ENCODE results near the gene KRTAP4-9.
"Not testable (repeated sequence)": the region's sequence is repeated elsewhere in the genome, so short reads cannot be mapped to it uniquely, and the experiment has no call there.

KRTAP4-9 gene

GRCh38 chr17:41111151-41111885, 6.1 kb downstream of the KRTAP4-9 start:
- no peak for TF ChIP-seq CTCF (IDR thresholded peaks at IDR 0.05; ENCODE audit: borderline replicate concordance, control extremely low read depth, extremely low read depth, insufficient read depth, missing control alignments)
- in situ Hi-C loops (cut with MboI; ENCODE audit: low sequenced_read_pairs, unreplicated experiment) = no loop called here

GRCh38 chr17:41116297-41116696, 11.1 kb downstream of the KRTAP4-9 start:
- in situ Hi-C loops (cut with MboI; ENCODE audit: low sequenced_read_pairs, unreplicated experiment) = no loop called here
- TF ChIP-seq CTCF (IDR thresholded peaks at IDR 0.05; ENCODE audit: borderline replicate concordance, control extremely low read depth, extremely low read depth, insufficient read depth, missing control alignments) = no peak
- DNase-seq (ENCODE audit: low spot score) = no peak

More at GRCh38 chr17:41111151-41111885, 6.1 kb downstream of the KRTAP4-9 start:
- DNase-seq (ENCODE audit: low spot score) = no peak

- DNase-seq (ENCODE audit: low spot score); in situ Hi-C loops (cut with MboI; ENCODE audit: low sequenced_read_pairs, unreplicated experiment): not testable (repeated sequence)
Measured at GRCh38 chr17:41117846-41118386, 12.7 kb downstream of the KRTAP4-9 start, which contains the start of gene KRTAP4-11. Gene KRTAP4-11, minus strand, starts transcription at chr17:41118373. Its CDS starts 58 bp downstream, at chr17:41118315.

GRCh38 chr17:41118721-41119120, 13.5 kb downstream of the KRTAP4-9 start:
- no peak for TF ChIP-seq CTCF (IDR thresholded peaks at IDR 0.05; ENCODE audit: borderline replicate concordance, control extremely low read depth, extremely low read depth, insufficient read depth, missing control alignments)
- DNase-seq (ENCODE audit: low spot score) = no peak
- in situ Hi-C loops (cut with MboI; ENCODE audit: low sequenced_read_pairs, unreplicated experiment) = no loop called here

- in situ Hi-C loops (cut with MboI; ENCODE audit: low sequenced_read_pairs, unreplicated experiment); DNase-seq (ENCODE audit: low spot score): not testable (repeated sequence)
Measured at GRCh38 chr17:41119696-41120690, 14.8 kb downstream of the KRTAP4-9 start.

GRCh38 chr17:41121742-41122141, 16.6 kb downstream of the KRTAP4-9 start:
- DNase-seq (ENCODE audit: low spot score) = no peak
- in situ Hi-C loops (cut with MboI; ENCODE audit: low sequenced_read_pairs, unreplicated experiment) = no loop called here
- TF ChIP-seq CTCF (IDR thresholded peaks at IDR 0.05; ENCODE audit: borderline replicate concordance, control extremely low read depth, extremely low read depth, insufficient read depth, missing control alignments) = no peak

GRCh38 chr17:41123292-41123990, 18.3 kb downstream of the KRTAP4-9 start:
- in situ Hi-C loops (cut with MboI; ENCODE audit: low sequenced_read_pairs, unreplicated experiment); DNase-seq (ENCODE audit: low spot score): not testable (repeated sequence)

- DNase-seq (ENCODE audit: low spot score); in situ Hi-C loops (cut with MboI; ENCODE audit: low sequenced_read_pairs, unreplicated experiment): not testable (repeated sequence)
Measured at GRCh38 chr17:41123991-41124371, 18.8 kb downstream of the KRTAP4-9 start, which contains the start of gene KRTAP4-12. Gene KRTAP4-12, minus strand, starts transcription at chr17:41124182. Its CDS starts 60 bp downstream, at chr17:41124122.

All from GM13976 (cell line).